Measurements from ENCODE around the gene TSPAN5. TPM values are rescaled to one million over a fixed set of nuclear protein-coding genes. Genes with fewer than 3 reads are reported as not detected.

Gene TSPAN5
- total and polyA plus RNA-seq, 9 of the 15 experiments (the other 6 are each of a cell fraction or from before 2014, with no cell fraction given), result 0.58 to 6.6 (median 0.73) TPM

DNA sequence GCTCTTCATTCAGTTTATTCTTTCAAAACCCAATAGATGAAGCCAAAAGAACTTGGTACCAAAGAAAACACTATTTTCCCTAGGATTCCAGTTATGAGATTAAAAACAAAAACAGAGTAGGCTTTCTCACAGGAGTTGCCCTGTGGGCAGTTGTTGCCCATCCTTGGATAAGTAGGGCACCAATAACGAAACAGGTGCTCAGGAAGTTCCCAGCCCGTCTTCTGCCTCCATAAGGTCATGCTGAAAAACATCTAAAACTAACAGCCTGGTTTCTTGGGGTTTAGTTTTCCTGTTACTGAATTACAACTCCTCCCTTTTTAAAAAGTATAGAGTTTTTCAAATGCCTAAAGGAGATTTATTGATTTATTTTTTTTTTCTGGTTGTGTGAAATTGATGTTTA lies 14.7 kb downstream of the TSPAN5 start (continued):
- TF ChIP-seq, protein P1, sequence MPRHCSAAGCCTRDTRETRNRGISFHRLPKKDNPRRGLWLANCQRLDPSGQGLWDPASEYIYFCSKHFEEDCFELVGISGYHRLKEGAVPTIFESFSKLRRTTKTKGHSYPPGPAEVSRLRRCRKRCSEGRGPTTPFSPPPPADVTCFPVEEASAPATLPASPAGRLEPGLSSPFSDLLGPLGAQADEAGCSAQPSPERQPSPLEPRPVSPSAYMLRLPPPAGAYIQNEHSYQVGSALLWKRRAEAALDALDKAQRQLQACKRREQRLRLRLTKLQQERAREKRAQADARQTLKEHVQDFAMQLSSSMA (CRISPR knock-in tag; IDR thresholded peaks at IDR 0.05), result no peak
- TF ChIP-seq CHAMP1 (IDR thresholded peaks at IDR 0.05) (no peak), PRMT5 (CRISPR knock-in tag; IDR thresholded peaks at IDR 0.05) (no peak), CTBP1 (IDR thresholded peaks at IDR 0.05; ENCODE audit: borderline replicate concordance) (no peak), CBX8 (IDR thresholded peaks at IDR 0.05; ENCODE audit: borderline replicate concordance, extremely low read depth, low read depth, low read length, poor library complexity, severe bottlenecking) (no peak)

DNA sequence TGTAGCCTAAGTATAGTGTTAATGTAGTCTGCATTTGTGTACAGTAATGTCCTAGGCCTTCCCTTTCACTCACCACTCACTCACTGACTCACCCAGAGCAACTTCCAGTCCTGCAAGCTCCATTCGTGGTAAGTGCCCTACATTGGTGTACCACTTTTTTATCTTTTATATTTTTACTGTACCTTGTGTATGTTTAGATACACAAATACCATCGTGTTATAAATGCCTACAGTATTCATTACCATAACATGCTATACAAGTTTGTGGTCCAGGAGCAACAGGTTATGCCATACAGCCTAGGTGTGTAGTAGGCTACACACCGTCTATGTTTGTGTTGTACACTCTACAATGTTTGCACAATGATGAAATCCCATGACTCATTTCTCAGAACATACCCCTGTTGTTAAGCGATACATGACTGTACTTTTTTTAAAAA lies 15.4 kb downstream of the TSPAN5 start:
- FAIRE-seq, result peak; percentile 51
- no peak for TF ChIP-seq CEBPG (CRISPR knock-in tag; IDR thresholded peaks at IDR 0.05)
- TF ChIP-seq CEBPG (tag; conservative IDR thresholded peaks at IDR 0.05 in 1 of 2, IDR thresholded peaks at IDR 0.05 in 1 of 2), result peak; percentile 60 to 92
- TF ChIP-seq TCF3 (CRISPR knock-in tag; IDR thresholded peaks at IDR 0.05), result 0 out of 2 replicates have a peak, but pooled peaks have one; percentile 15
- no peak for TF ChIP-seq TRIM28 (IDR thresholded peaks at IDR 0.05)
- TF ChIP-seq, protein P2, sequence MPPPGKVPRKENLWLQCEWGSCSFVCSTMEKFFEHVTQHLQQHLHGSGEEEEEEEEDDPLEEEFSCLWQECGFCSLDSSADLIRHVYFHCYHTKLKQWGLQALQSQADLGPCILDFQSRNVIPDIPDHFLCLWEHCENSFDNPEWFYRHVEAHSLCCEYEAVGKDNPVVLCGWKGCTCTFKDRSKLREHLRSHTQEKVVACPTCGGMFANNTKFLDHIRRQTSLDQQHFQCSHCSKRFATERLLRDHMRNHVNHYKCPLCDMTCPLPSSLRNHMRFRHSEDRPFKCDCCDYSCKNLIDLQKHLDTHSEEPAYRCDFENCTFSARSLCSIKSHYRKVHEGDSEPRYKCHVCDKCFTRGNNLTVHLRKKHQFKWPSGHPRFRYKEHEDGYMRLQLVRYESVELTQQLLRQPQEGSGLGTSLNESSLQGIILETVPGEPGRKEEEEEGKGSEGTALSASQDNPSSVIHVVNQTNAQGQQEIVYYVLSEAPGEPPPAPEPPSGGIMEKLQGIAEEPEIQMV (tag; conservative IDR thresholded peaks at IDR 0.05; ENCODE audit: low read depth), result no peak
- TF ChIP-seq, protein P3, sequence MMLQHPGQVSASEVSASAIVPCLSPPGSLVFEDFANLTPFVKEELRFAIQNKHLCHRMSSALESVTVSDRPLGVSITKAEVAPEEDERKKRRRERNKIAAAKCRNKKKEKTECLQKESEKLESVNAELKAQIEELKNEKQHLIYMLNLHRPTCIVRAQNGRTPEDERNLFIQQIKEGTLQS (IDR thresholded peaks at IDR 0.05), result peak; percentile 92
- TF ChIP-seq, protein P3 (CRISPR knock-in tag; conservative IDR thresholded peaks at IDR 0.05), result no peak
- no peak for TF ChIP-seq HBP1 (CRISPR knock-in tag; IDR thresholded peaks at IDR 0.05)
- peak in 1 of 2 experiments; percentile 61; a peak in 1 of 4 replicates for TF ChIP-seq TRIM24 (IDR thresholded peaks at IDR 0.05)

More for the DNA sequence above, 15.4 kb downstream of the TSPAN5 start:
- no peaks in the 10 kb centered on the region for H3K9me1 ChIP-seq (ENCODE audit: control insufficient read depth, insufficient read depth, low read length)
- in situ Hi-C loops (cut with MboI) (no loop called here), intact Hi-C loops (cut with micrococcal nuclease) (no loop called here)
- 4% methylated on average over 4 of the region's 4 CpGs for WGBS (ENCODE audit: insufficient coverage, low coverage, missing lambda C conversion rate)
- no peaks in the 10 kb centered on the region for H4K20me1 ChIP-seq (replicated peaks; ENCODE audit: control insufficient read depth, insufficient read depth, low read length)
- H3K4me3 ChIP-seq, result no peak overlapping the region
- no peak overlapping the region for H3K9ac ChIP-seq (ENCODE audit: insufficient read depth in 1 of 2, low read depth in 2 of 2, low read length in 2 of 2)
- no peaks in the 10 kb centered on the region for H3K4me1 ChIP-seq (replicated peaks in 1 of 2; ENCODE audit: control insufficient read depth in 2 of 2, insufficient read depth in 2 of 2, low read length in 2 of 2)
- no peak for DNase-seq (ENCODE audit: extremely low read depth in 1 of 4, low spot score in 3 of 4)
- no peaks in the 10 kb centered on the region for H3K9me3 ChIP-seq (replicated peaks; ENCODE audit: control insufficient read depth, insufficient read depth, low read depth, low read length)
- H3K36me3 ChIP-seq (ENCODE audit: control insufficient read depth, insufficient read depth, low read length), result no peaks in the 10 kb centered on the region
- no peaks in the 10 kb centered on the region for H3K79me2 ChIP-seq (ENCODE audit: control insufficient read depth, insufficient read depth, low read length)
- ATAC-seq, result no peak; the same call in 2 of the 3 replicates
- no peak overlapping the region for H3K27ac ChIP-seq (ENCODE audit: extremely low read depth, low read depth, low read length)
- BruUV-seq (replicated peaks), result no TSS peak
- POLR2A ChIA-PET, result interaction anchor here (0.6 kb wide), 1 partner anchor 147 kb away, joined by 4 read pairs; no protein-coding TSS in a partner anchor
- CTCF ChIA-PET (ENCODE audit: low intra/inter-chr PET ratio), result no interaction called here
- no peak overlapping the region; the same call in 1 of the 2 replicates for H3K4me2 ChIP-seq (ENCODE audit: insufficient read depth, low read length)
- peaks cover 0 to 4% of the 10 kb centered on the region in 2 experiments; a peak in 3 of 5 replicates for H3K27me3 ChIP-seq (ENCODE audit: control insufficient read depth in 2 of 2, insufficient read depth in 2 of 2, low read length in 2 of 2)
- no peak overlapping the region for H2AFZ ChIP-seq (ENCODE audit: low read depth, low read length)

Data from K562 (cell line).